HuH-7 (cell line): ENCODE data around the gene HHAT.

Experiments
- DNase-seq: peaks from one replicate; pipeline ENCODE4 v3.0.0; 2011; ENCODE audit warnings: low spot score

Gene HHAT

GRCh38 chr1:210688512-210689234 is 360.0 kb downstream of the HHAT start:
- no peak for DNase-seq

GRCh38 chr1:210689826-210690225 is 361.1 kb downstream of the HHAT start:
- DNase-seq, result no peak

- no peak for DNase-seq
Observed at GRCh38 chr1:210690236-210690635, 361.5 kb downstream of the HHAT start.

- DNase-seq, result no peak
Observed at GRCh38 chr1:210691039-210691610, 362.4 kb downstream of the HHAT start.

GRCh38 chr1:210692796-210693195 is 364.1 kb downstream of the HHAT start:
- no peak for DNase-seq

- no peak for DNase-seq
Observed at GRCh38 chr1:210695026-210695425, 366.3 kb downstream of the HHAT start.

GRCh38 chr1:210696709-210697108 is 368.0 kb downstream of the HHAT start:
- DNase-seq, result no peak

GRCh38 chr1:210697185-210697584 is 368.5 kb downstream of the HHAT start:
- DNase-seq, result no peak

GRCh38 chr1:210698661-210699060 is 370.0 kb downstream of the HHAT start:
- no peak for DNase-seq

GRCh38 chr1:210700083-210700482 is 371.4 kb downstream of the HHAT start:
- DNase-seq, result no peak

- no peak for DNase-seq
Observed at GRCh38 chr1:210700511-210700910, 371.8 kb downstream of the HHAT start.

- no peak for DNase-seq
Observed at GRCh38 chr1:210702506-210702905, 373.8 kb downstream of the HHAT start.

GRCh38 chr1:210703593-210703992 is 374.9 kb downstream of the HHAT start:
- DNase-seq, result no peak

GRCh38 chr1:210705086-210705485 is 376.4 kb downstream of the HHAT start:
- no peak for DNase-seq

- no peak for DNase-seq
Observed at GRCh38 chr1:210706246-210706645, 377.5 kb downstream of the HHAT start.

GRCh38 chr1:210707300-210708240 is 378.9 kb downstream of the HHAT start:
- no peak for DNase-seq

- no peak for DNase-seq
Observed at GRCh38 chr1:210709701-210710100, 381.0 kb downstream of the HHAT start.

- DNase-seq, result no peak
Observed at GRCh38 chr1:210711825-210712612, 383.3 kb downstream of the HHAT start.

- no peak for DNase-seq
Observed at GRCh38 chr1:210715072-210715471, 386.4 kb downstream of the HHAT start.

- DNase-seq, result no peak
Observed at GRCh38 chr1:210722410-210723081, 393.8 kb downstream of the HHAT start.

GRCh38 chr1:210723646-210724045 is 394.9 kb downstream of the HHAT start:
- no peak for DNase-seq
